GM18951 (cell line): ENCODE data around the gene TSEN2.
"Not testable (repeated sequence)": the region's sequence is repeated elsewhere in the genome, so short reads cannot be mapped to it uniquely, and the experiment has no call there.

Experiments used
- POLR2A ChIP-seq: IDR thresholded peaks from 4 replicates; pipeline ENCODE4 v1.6.1; 2011; ENCODE audit warnings: mild to moderate bottlenecking; ENCODE audit not compliant: insufficient read length, insufficient read depth; ENCODE audit errors: extremely low read depth
- in situ Hi-C: fragments of 300-500 bp; cut with MboI; formaldehyde crosslinking; loops from one replicate; pipeline ENCODE4 v1.12.0; 2022; ENCODE audit warnings: low sequenced_read_pairs, mixed read lengths, inconsistent platforms; ENCODE audit not compliant: unreplicated experiment

TSEN2 gene

DNA sequence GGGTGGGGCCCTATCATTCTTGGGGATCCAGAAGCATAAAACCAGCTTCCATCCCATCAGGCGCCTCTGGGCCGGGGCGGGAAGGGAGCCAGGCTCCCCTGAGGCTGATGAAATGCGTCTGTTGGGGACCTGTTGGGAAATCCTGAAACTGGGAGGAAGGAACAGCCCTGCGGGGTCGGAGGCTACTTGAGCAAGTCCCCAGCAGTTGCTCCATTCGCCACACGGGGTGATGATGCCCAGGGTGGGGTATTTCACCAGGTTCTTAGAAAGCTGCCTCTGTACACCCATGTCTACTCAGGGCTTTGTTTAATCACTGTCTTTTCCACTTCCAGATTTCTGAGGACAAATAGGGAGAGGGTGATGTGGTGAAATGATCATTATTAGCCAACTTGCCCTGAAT lies 25.4 kb upstream of the TSEN2 start:
- no peak for TF ChIP-seq POLR2A
- in situ Hi-C loops: no loop called here

DNA sequence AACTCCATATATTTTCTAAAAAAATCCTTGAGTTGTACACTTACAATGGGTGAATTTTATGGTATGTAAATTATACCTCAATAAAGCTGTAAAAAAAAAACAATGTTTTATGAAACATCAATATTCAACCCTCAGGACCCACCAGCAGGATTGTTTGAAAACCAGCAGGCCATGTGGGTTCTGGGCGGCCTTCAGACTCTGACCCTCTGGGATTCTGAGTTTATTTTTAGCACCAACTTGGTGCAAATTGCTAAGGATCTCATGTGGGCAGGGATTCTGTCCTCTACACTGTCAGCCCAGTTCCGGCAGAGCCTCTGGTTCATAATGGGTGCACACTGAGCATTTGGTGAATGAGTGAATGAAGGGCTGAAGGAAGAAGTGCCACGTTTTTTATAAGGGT lies 24.2 kb upstream of the TSEN2 start:
- in situ Hi-C loops: no loop called here
- TF ChIP-seq POLR2A: no peak

DNA sequence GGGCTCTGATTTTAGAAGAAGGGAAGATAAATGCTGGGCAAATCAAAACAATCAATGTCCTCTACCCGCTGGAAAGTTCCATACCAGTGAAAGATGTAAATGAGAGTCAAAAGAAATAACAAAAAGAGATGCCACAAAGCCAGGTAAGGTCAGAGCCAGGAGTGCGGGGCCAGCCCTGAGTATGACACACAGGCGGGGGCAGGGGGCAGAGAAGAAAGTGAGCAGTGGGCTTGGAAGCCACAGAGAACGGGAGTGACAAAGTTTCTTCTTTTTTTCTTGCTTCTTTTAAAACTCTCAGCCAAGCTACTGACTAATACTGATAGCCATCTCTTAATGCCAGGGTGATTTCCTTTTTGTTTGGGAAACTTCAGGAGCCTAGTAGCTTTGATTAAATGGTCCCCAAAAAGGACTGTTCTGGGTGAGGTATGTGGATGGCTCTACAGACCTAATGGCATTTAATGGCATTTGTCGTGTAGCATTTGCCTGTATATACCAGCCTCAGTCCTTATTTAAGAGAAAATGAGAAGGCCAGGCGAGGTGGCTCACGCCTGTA lies 23.1 kb upstream of the TSEN2 start:
- no peak for TF ChIP-seq POLR2A
- in situ Hi-C loops: no loop called here

DNA sequence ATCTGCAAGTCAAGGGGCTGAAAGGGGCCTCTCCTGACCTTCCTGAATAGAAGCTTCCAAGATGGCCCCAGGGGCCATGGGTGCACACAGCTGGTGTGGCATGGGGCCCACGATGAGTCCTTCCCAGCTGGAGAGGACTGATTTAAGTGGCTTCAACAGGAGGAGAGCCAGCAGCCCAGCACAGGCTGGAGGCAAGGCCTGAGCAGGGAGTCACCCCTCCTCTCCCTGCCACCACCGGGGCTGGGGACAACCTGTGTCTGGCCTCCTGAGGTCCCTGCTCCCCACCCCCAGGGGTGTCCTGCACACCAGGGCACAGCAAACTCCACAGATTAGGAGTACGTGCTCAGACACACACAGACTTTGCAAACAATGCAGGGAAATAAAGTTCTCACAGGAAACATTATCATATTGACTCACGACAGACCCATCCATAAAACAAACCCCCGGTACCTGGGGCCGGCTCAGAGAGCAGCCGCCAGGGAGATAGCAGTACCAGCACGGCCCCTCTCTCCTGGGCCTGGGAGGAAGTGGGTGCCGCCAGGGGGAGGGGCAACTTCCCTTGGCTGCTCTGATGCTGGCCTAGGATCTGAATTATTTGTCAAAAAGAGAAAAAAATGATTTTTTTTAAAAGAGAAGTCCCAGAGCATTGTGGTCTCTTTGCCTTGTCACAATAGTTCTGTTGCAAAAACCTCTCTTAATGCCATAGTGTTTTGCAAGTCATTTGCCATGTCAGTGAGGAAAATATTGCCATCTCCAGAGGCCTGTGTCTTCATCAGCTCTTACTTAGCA lies 21.9 kb upstream of the TSEN2 start:
- in situ Hi-C loops: no loop called here
- TF ChIP-seq POLR2A: no peak

DNA sequence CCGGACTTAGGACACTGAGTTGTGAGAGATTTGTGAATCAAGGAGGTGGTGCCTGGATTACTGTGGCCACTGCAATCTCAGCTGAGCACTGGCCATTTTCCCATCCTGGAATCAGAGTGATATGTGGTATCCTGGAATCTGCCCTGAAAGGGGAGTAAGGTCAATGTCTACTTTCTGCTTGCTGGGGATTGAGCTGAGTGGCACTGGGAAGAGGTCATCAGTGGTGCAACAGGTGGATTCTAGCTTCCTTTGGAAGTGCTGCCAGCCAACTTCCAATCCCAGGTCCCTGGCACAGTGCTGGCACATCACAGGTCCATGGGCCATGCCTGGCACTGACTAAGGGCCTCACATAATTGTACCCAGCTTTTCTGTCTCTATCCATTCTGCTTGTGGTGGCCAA lies 20.6 kb upstream of the TSEN2 start:
- no peak for TF ChIP-seq POLR2A
- in situ Hi-C loops: no loop called here

DNA sequence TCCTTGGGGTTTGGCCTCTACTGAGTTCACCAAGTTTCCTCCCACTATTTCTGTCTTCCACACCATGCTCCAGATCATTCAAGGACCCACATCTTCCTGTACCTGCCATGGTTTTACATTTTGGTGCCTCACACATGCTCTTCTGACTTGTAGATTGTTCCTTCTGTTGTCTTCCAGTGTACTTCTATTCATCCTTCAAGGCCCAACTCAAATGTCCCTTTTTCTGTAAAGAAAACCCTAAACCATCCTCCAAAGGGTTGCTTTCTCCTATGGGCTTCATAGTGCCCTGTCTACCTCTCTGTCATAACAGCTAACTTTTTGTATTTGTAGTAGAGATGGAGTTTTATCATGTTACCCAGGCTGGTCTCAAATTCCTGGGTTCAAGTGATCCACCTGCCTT lies 20.1 kb upstream of the TSEN2 start:
- no peak for TF ChIP-seq POLR2A
- in situ Hi-C loops: no loop called here

DNA sequence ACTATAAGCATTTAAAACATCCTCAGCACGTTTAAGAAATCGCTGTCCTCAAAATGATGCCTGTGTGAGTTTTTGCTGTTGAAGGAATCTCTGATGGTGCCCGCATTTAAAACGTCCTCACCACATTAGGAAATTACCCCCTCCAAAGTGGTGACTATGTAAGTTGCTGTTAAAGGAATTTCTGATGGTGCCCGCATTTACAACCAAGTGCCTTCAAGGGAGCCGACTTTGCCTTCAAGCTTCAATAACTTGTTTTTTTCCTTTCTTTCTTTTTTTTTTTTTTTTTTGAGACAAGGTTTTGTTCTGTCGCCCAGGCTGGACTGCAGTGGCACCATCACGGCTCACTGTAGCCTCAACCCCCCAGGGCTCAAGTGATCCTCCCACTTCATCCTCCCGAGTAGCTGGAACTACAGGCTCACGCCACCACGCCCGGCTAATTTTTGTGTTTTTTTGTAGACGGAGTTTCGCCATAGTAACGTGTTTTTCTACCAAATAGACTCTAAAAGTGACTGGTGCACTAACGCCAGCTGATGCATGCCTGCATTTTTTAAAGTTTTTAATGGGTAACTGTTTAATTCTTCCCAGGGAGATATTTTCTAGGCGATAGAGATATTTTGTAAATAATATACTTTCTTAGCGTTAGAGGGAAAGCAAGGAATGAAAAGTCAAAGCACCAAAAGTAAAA lies 19.0 kb upstream of the TSEN2 start:
- no peak for TF ChIP-seq POLR2A
- in situ Hi-C loops: no loop called here

DNA sequence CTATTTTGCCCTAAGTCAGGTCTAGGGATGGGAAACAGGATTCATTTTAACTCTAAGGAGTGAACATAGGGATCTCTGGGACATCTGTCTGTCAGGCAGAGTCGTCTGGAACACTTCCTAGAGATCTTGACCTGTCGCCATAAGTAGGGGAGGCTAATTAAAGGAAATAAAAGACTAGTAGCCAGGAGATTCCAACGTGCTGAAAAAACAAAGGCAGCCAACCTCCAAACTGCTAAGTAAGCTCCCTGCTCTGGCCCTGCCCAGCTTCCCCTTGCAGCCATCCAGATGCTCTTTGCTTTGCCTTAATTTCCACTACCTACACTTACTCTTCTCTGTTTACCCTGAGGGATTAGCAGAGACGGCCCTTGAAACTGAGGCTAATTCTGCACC lies 18.4 kb upstream of the TSEN2 start:
- in situ Hi-C loops: no loop called here

DNA sequence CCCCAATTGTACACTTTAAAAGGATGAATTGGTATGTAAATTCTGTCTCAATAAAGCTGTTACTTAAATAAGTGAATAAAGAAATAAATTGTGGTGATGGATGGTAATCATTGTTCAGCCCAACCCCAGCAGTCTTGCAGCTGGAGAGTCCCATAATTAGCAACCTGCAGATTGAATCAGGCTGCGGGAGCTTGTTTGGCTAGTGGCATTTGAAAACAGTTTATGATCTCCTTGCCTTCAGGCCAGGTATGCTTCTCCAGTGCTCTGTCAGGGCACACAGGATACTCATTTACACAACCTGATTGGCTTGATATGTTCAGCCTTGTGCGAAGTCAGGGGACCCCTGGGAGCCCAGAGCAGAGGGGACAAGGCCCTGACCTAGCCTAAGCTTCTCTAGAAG lies 16.5 kb upstream of the TSEN2 start:
- no peak for TF ChIP-seq POLR2A
- in situ Hi-C loops: no loop called here

More for the DNA sequence above, 18.4 kb upstream of the TSEN2 start:
- TF ChIP-seq POLR2A: no peak

DNA sequence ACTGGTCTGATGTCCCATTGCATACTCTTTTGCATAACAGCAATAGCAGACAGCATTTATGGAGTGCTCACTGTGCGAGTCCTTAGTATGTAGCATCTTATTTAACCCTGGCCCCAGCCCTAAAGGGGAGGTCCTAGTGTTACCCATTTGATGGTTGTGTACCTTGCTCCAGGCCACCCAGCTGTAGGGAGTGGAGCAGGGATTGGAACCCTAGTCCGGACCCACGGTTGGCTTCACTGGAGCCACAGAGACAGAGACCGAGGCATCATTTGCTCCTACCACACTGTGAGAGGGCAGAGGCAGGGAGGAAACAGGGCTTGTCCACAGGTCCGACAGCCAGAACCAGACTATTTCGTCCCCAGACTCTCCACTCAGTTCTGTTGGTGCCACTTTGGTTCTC lies 16.0 kb upstream of the TSEN2 start:
- in situ Hi-C loops: no loop called here
- TF ChIP-seq POLR2A: no peak

DNA sequence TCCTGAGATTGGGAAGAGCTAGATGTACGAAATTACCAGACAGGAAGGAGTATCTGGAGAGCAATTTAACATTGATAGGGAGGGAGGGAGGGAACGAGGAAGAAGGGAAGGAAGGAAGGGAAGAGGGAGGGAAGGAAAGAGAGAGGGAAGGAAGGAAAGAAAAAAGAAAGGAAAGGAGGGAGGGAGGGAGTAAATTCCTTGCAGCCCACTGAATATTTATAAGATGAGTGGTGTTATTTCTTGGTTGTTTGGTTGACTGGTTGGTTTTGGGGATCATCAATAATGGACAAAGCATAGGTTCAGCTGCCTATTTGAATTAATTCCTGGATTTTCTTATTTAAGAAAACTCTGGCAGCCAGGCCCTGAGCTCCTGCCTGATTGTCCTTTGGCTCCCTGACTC lies 15.5 kb upstream of the TSEN2 start:
- in situ Hi-C loops: no loop called here
- TF ChIP-seq POLR2A: no peak

DNA sequence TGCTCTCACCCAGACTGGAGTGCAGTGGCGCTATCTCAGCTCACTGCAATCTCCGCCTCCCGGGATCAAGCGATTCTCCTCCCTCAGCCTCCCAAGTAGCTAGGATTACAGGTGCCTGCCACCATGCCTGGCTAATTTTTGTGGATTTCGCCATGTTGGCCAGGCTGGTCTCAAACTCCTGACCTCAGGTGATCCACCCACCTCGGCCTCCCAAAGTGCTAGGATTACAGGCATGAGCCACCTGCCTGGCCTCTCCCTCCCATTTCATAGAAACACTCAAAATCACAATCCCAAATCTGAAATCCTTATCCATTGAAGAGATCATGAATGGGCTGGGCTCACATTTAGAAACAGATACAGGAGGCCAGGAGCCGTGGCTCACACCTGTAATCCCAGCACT lies 15.1 kb upstream of the TSEN2 start:
- in situ Hi-C loops: not testable (repeated sequence)

DNA sequence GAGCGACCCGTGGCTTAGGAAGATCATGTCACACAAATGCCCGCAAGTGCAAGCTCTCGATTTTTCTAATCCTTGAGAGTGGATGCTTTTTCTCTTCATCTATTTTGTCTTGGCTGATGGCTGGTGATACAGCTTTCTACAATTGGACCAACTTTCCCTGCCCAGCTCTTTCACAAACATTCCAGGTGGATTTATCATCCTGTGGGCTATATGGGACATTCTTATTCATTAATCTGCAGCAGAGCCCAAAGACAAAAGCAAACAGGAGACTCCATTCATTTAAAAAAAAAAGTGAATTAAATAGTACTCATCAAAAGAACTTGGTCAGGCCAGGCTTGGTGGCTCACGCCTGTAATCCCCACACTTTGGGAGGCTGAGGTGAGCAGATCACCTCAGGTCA lies 14.2 kb upstream of the TSEN2 start:
- in situ Hi-C loops: no loop called here
- TF ChIP-seq POLR2A: no peak

DNA sequence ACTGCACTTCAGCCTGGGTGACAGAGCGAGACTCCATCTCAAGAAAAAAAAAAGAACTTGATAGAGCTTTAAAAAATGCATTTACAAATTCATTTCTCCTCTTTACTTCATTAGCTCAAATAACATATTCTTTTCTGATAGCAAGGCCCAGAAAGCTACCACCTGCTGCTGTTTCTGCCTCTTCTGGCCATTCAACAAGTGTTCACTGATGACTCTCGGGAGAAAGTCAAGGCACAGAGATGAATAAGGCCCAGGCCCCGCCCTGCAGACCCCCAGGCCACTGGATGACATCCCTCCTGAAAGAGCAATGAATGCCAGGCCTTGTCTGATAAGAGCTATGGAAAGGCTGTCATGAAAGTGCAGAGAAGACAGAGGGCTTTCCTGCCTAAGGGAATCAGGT lies 13.6 kb upstream of the TSEN2 start:
- in situ Hi-C loops: no loop called here
- no peak for TF ChIP-seq POLR2A
